ENCODE measurements around the gene ZSCAN5B.
A peak's percentile ranks its signal among the peaks of the same experiment; 100 is the strongest.

Gene ZSCAN5B

GRCh38 chr19:56144376-56144775, 53.2 kb downstream of the ZSCAN5B start:
- DNase-seq (ENCODE audit: low read depth), result no peak

GRCh38 chr19:56142897-56143434, 54.6 kb downstream of the ZSCAN5B start:
- DNase-seq (ENCODE audit: low read depth), result no peak

GRCh38 chr19:56142087-56142787, 55.3 kb downstream of the ZSCAN5B start:
- DNase-seq (ENCODE audit: low read depth), result no peak

- DNase-seq (ENCODE audit: low read depth), result no peak
These were observed 56.1 kb downstream of the ZSCAN5B start for GRCh38 chr19:56141417-56141993.

- peak; percentile 95 for DNase-seq (ENCODE audit: low read depth)
These were observed 56.8 kb downstream of the ZSCAN5B start, which contains the start of gene ZNF444 for GRCh38 chr19:56140583-56141416. ZNF444 (plus strand) TSS chr19:56141287; CDS start chr19:56146912, 5,625 bp downstream.

- no peak for DNase-seq (ENCODE audit: low read depth)
These were observed 57.6 kb downstream of the ZSCAN5B start for GRCh38 chr19:56139847-56140582.

All from activated T-cell treated with anti-CD3 and anti-CD28 coated beads for 48 hours (primary cell).